ENCODE data around the gene HEPACAM. TPM values are rescaled to one million over a fixed set of nuclear protein-coding genes. Genes with fewer than 3 reads are reported as not detected.

The HEPACAM gene
- total RNA-seq, 1 donor from 2014 or later: not detected

DNA sequence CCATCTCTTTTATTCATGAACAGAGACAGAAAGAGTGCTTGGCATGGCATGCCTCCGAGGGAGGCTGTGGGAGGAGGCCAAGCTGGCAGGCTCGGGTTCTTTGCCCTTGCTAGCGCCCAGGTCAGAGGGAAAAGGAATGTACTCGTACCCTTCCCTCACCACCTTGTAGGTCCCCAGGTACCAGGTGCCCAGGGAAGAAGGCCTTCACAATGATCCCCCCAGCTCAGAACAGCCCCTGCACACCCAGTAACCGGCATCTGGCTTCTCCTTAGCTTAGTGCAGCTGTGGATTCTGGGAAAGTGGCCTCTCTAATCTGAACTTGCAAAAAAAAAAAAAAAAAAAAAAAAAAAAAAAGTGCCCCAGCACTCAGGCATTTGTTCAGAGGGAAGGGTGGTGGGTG lies 15.5 kb downstream of the HEPACAM start:
- FAIRE-seq (no peak), DNase-seq (ENCODE audit: low read depth) (no peak)
- H3K27me3 ChIP-seq (ENCODE audit: control insufficient read depth, insufficient read depth, low read length): no peaks in the 10 kb centered on the region
- TF ChIP-seq CTCF (IDR thresholded peaks at IDR 0.05; ENCODE audit: insufficient read depth, low read length, severe bottlenecking): no peak
- no peaks in the 10 kb centered on the region for H3K36me3 ChIP-seq (ENCODE audit: control insufficient read depth, insufficient read depth, low read length)
- no peak overlapping the region for H3K4me3 ChIP-seq (ENCODE audit: low read depth, low read length)

- Histone ChIP-seq H3K4me3 (ENCODE audit: low read depth, low read length) (no peak overlapping the region), H3K36me3 (ENCODE audit: control insufficient read depth, insufficient read depth, low read length) (no peaks in the 10 kb centered on the region), H3K27me3 (ENCODE audit: control insufficient read depth, insufficient read depth, low read length) (no peaks in the 10 kb centered on the region)
- no peak for DNase-seq (ENCODE audit: low read depth)
- FAIRE-seq: no peak
- TF ChIP-seq CTCF (IDR thresholded peaks at IDR 0.05; ENCODE audit: insufficient read depth, low read length, severe bottlenecking): no peak
Observed at GRCh38 chr11:124919898-124920297, 15.9 kb downstream of the HEPACAM start.

GRCh38 chr11:124918950-124919349 lies 16.9 kb downstream of the HEPACAM start, which contains the start of gene HEPN1:
Gene HEPN1, plus strand, starts transcription at chr11:124919250.
- Histone ChIP-seq H3K27me3 (ENCODE audit: control insufficient read depth, insufficient read depth, low read length) (no peaks in the 10 kb centered on the region), H3K4me3 (ENCODE audit: low read depth, low read length) (no peak within 1 kb of the TSS), H3K36me3 (ENCODE audit: control insufficient read depth, insufficient read depth, low read length) (no peaks in the 10 kb centered on the region)
- no peak for TF ChIP-seq CTCF (IDR thresholded peaks at IDR 0.05; ENCODE audit: insufficient read depth, low read length, severe bottlenecking)
- FAIRE-seq (no peak), DNase-seq (ENCODE audit: low read depth) (no peak)

GRCh38 chr11:124917115-124917637 lies 18.7 kb downstream of the HEPACAM start:
- no peak overlapping the region for H3K4me3 ChIP-seq (ENCODE audit: low read depth, low read length)
- no peaks in the 10 kb centered on the region for H3K27me3 ChIP-seq (ENCODE audit: control insufficient read depth, insufficient read depth, low read length)
- peak; percentile 9 for DNase-seq (ENCODE audit: low read depth)
- H3K36me3 ChIP-seq (ENCODE audit: control insufficient read depth, insufficient read depth, low read length): no peaks in the 10 kb centered on the region
- no peak for FAIRE-seq
- TF ChIP-seq CTCF (IDR thresholded peaks at IDR 0.05; ENCODE audit: insufficient read depth, low read length, severe bottlenecking): no peak

DNA sequence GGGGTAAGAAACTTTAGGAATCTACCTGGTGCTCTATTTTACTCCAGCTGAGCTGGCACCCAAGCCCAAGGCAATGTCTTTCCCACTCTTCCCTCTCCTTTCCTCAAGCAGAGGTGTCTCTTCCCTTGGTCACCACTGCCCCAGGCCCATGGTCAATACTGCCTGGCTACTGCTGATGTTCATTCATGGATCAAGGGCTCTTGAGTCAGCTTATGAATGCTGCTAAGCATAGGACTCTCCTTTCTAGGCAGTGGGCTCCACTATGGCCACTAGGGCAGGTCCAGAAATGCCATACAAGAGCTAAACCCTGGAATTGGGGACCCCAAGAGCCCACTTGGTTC lies 19.5 kb downstream of the HEPACAM start:
- H3K4me3 ChIP-seq (ENCODE audit: low read depth, low read length): no peak overlapping the region
- no peak for TF ChIP-seq CTCF (IDR thresholded peaks at IDR 0.05; ENCODE audit: insufficient read depth, low read length, severe bottlenecking)
- no peaks in the 10 kb centered on the region for H3K27me3 ChIP-seq (ENCODE audit: control insufficient read depth, insufficient read depth, low read length)
- DNase-seq (ENCODE audit: low read depth) (no peak), FAIRE-seq (no peak)
- H3K36me3 ChIP-seq (ENCODE audit: control insufficient read depth, insufficient read depth, low read length): no peaks in the 10 kb centered on the region

Measured in bronchial epithelial cell (primary cell).